IPS-18c (cell line): ENCODE data around the gene PIM3.

ENCODE experiments used
- H3K4me3 ChIP-seq: 2 replicates; pipeline ENCODE4 v1.7.0; 2013; ENCODE audit warnings: low read depth, mild to moderate bottlenecking, low read length, moderate library complexity; ENCODE audit not compliant: insufficient read depth
- H3K9me3 ChIP-seq: one replicate; pipeline ENCODE4 v1.6.1; 2013; ENCODE audit warnings: mild to moderate bottlenecking, low read length, moderate library complexity; ENCODE audit not compliant: control insufficient read depth, insufficient read depth

The PIM3 gene

DNA sequence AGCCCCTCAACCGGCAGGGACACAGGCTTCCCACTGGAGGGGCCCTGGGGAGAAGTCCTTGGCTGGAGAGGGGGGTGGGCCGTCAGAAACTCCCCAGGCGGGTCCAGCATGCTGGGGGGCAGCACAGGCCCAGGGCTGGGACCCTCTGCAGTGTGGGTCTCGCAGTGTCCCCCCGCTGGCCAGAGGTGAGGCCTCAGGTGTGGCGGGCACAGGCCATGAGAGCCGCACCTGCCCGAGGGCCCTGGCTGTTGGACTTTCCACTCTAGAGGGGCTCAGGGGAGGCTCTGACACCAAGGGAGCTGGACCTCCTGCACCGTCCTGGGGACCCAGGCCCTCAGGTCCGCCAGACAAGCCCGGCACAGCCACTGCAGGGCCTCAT, 10.7 kb upstream of the PIM3 start:
- no peak overlapping the region for H3K4me3 ChIP-seq
- H3K9me3 ChIP-seq = peaks cover 2% of the 10 kb centered on the region

DNA sequence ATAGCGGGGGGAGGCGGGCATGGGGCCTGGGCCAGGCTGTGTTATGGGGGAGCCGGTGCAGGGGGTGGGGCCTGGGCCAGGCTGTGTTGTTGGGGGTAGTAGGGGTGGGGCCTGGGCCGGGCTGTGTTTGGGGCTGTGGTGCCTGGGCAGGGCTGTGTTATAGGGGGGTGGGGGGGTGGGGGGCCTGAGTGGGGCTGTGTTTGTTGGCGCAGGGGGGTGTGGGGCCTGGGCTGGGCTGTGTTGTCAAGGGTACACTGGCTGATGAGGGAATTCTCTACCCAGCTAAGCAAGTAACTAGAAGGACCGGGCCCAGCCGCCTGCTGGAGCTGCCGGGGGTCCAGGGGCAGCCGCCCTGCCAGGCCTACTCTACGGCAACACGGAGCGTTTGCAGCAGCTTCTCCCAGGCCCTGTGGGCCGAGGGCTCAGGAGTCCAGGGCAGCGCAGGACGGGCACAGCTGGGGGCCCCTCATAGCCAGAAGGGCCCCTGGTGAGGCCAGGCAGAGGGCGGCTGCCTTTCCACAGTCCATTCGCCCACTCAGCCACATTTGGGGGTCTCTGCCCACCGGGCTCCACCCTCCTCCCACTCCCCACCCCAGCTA, 10.1 kb upstream of the PIM3 start:
- Histone ChIP-seq H3K9me3 (peaks cover 2% of the 10 kb centered on the region), H3K4me3 (no peak overlapping the region)

DNA sequence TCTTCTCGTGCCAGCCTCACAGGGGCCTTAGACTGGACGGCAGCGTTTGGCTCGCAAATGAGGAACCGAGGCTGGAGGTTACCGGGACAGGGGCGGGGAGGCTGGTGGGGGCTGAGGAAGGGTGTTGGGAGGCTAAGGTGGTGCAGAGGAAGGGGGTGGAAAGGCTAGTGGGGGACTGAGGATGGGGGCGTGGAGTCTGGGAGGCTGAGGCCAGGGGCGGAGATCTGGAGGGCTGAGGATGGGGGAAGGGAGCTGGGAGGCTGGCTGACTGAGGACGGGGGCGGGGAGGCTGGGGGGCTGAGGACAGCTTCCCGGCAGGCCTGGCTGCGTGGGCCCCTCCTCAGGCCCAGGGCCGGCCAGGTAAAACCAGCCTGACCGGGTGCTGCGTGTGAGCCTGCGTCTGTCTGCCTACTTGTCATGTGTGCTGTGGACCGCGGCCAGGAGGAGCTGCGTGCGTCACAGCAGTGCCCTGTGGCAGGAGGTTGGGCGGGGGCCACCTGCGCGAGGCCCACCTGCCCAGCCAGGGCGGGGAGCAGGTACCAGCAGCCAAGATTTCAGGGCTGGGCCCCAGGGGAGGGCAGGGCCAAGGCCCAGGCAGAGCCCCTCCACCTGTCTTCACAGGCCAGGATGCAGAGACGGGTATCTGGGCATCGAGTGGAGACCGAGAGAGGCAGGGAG, 9.4 kb upstream of the PIM3 start:
- Histone ChIP-seq H3K9me3 (peaks cover 2% of the 10 kb centered on the region), H3K4me3 (no peak overlapping the region)

DNA sequence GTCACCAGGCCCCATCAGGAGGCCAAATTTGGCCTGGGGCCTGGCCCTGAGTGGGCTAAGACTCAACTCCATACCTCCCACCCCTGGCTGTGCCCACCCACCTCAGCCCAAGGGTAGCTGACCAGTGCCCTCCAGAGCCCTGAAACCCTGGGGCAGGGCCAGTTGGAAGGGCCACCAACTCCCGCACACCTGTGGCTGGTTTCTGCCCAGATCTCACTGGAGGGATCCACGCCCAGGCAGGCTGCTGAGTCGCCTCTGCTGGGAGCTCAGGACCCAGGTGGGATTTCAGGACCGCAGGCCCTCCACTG, 8.9 kb upstream of the PIM3 start:
- H3K9me3 ChIP-seq = peaks cover 2% of the 10 kb centered on the region
- H3K4me3 ChIP-seq = no peak overlapping the region

DNA sequence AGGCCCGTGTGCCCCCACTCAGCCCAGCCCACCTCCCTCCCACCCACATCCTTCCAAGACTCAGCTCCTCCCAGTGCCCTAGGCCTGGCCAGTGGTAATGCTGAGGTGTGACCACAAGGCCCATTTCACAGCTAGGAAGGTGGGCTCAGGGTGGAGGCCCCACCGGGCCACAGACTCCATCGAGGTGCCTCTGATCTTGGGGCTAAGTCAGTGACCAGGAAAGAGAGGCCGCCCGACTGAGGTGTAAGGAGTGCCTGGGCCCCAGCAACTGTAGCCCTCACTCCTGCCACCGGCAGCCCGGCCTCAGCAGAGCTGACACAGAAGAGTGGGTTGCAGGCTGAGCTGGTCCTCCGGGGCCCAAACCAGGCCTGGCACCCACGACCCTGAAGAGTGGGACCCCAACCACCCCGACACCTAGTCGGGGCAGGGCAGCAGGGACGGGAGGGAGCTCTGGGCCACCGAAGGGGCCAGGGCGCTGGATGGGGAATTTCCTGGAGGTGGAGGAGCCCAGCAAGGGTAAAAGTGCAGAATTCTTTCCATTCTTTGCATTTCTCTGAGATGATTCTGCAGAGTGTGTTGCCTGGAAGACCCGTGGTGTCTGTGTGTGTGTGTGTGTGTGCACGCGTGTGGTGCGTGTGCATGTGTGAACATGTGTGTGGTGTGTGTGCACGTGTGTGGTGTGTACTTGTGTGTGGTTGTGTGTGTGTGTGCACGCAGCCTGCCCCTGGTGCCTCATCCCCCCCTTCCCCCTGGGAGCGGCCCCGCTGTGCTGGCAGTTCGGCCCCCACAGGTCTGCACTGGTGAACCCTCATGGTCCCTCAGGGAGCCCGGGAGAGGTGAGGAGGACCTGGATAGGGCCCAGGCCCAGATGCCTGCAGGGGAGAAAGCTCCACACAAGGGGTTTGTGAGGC, 8.3 kb upstream of the PIM3 start:
- H3K9me3 ChIP-seq = peaks cover 2% of the 10 kb centered on the region
- H3K4me3 ChIP-seq = no peak overlapping the region

DNA sequence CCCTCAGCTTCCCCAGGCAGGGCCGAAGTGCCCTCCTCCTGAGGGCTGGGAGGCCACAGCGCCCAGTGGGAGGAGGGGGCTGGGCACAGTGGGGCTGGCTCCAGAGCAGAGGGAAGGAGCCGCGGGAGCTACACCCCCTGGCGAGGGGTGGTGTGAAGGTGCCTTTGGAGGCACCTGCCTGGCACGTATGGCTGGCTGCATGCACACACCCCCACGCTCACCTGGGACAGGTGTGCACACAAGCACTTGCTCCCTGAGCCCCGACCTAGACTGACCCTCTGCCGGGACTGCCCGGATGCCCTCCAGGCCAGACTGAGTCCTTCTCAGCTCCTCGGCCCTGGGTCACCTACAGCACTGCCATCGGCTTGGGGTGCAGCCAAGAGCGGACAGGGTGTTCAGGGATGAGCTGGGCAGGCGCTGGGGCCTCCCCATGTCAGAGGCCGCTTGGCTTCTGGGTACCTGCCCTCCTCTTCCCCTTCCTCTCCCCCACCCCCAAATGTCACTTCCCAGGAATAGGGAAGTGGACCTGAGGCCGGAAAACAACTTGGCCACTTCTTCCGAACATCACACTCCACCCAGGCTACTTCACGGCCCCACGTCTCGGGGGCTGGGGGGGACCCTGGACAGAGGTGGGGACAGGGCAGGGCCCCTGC, 7.4 kb upstream of the PIM3 start:
- H3K9me3 ChIP-seq = peaks cover 2% of the 10 kb centered on the region

DNA sequence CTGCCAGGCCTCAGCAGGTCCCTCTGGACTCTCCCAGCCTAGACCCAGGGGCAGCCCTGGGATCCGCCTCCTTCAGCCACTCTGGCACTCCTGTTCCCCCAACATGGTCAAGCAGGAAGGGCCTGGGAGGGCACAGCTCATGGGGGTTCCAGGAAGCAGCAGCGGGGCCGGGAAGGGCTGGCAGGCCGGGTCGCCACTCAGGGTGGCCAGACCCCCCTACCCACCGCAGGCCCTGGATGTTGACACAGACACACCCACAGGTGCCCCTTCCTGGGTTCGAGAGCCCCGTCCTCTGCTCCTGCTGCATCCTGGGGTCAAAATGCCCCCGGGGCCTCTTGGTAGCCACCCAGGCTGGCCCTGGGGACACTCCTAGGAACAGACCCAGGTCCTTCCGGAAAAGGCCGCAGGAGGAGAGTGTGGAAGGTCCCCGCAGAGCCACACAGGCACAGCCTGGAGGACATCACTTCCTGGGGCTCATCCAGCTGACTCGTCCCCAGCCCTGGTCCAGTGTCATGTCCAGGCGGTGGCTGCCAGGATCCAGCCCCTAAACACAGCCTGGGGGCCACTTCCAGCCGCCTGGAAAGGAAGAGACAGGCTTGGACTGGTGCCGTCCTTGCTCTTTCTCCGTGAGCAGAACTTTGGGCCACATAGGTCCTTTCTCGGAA, 6.8 kb upstream of the PIM3 start:
- H3K9me3 ChIP-seq = peaks cover 2% of the 10 kb centered on the region
- H3K4me3 ChIP-seq = no peak overlapping the region

More for the DNA sequence above, 7.4 kb upstream of the PIM3 start:
- no peak overlapping the region for H3K4me3 ChIP-seq

DNA sequence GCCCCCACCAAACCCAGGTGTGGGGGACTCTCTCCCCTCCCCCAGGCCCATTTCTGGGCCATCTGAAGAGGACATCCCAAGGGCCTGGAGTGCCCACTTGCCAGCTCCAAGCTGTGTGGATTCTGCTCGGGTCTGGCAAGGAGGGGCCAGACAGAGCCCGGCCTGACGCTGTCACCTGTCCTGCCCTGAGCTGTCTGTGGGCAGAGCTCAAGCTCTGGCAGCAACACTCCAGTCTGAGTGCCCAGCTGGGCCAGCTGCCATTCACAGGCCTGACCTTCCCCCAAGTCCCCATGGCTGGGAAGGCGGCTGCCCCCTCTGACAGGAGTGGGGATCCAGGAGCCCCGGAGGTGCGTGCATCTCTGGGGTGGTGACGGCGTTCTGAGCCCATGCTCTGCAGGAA, 6.2 kb upstream of the PIM3 start:
- peaks cover 2% of the 10 kb centered on the region for H3K9me3 ChIP-seq
- H3K4me3 ChIP-seq = no peak overlapping the region

DNA sequence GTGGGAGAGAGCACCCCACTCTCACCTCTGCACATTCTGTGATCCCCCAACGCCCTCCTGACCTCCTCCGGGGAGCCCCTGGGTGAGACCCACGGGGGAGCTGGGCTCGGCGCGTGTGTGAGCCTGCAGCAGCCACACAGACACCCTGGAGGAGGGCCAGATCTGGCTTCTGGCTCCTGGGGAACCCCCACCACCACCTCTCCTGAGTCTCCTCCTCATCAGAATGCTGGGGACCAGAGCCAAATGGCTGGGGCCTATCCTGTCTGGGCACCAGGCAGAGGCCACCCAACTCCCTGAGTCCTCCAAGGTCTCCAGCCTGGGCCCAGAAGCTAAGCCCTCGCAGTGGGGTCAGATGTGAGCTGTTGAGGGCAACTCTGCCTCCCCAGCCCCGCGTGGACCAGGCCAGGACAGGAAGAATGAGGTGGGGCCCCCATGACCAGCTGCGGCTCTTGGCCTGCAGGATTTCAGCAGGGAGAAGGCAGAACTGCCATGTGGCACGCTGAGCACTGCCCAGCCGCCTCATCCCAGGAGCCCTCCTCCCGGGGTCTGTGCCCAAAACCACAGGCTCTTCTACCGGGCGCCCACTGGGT, 5.5 kb upstream of the PIM3 start:
- Histone ChIP-seq H3K4me3 (no peak overlapping the region), H3K9me3 (peaks cover 2% of the 10 kb centered on the region)

DNA sequence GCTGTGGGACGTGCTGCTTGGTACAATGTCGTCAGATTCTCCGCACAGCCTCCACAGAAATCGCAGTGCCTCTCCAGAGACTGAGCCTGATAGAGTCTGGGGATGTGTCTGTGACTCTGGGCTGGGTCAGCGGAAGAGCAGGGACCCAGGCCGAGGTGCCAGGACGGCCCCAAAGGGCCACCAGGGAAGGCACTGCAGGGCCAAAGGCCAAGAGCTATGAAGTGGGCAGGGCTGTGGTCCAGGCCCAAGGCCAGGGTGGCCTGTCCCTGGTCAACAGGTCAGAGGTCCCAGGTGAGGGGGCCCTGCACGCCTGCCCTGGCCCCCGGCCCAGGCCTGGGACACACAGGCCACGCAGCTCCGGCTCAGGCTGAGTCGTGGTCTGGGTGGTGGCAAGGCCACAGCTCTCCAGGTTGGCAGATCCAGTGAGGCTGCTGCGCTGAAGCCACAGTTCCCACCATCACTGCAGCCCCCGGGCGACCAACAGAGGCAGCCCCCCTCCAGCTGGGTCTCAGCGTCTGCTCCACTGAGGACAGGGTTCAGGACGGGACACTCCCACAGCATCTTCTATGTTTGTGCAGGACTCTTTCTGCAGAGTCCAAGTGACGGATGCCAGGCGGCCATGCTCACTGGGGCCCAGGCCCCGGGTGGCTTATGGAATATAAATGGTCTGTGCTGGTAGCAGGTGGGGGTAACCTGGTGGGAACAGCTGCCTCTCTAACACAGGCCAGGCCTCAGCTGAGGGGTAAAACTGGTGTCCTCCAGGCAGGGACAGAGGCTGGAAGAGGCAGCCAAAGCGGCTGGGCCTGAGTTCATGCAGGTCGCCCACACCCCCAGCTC, 4.8 kb upstream of the PIM3 start:
- peaks cover 2% of the 10 kb centered on the region for H3K9me3 ChIP-seq
- H3K4me3 ChIP-seq = no peak overlapping the region

DNA sequence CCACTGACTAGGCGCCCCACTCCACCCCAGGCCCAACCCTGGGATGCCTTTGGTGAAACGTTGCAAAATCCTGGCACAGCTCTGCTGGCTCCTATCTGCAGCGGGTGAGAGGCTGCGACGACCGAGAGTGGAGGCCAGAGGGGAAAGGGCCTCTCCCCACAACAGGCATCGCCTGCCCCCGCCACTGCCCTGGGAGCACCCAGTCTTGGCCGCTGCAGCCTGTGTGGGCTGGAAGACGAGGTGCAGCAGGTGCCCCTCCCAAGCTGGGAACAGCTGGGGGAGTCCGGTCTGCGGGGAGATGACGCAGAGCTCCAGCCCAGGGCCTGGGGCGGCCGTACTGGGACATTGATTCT, 4.2 kb upstream of the PIM3 start:
- Histone ChIP-seq H3K9me3 (peaks cover 2% of the 10 kb centered on the region), H3K4me3 (no peak overlapping the region)

DNA sequence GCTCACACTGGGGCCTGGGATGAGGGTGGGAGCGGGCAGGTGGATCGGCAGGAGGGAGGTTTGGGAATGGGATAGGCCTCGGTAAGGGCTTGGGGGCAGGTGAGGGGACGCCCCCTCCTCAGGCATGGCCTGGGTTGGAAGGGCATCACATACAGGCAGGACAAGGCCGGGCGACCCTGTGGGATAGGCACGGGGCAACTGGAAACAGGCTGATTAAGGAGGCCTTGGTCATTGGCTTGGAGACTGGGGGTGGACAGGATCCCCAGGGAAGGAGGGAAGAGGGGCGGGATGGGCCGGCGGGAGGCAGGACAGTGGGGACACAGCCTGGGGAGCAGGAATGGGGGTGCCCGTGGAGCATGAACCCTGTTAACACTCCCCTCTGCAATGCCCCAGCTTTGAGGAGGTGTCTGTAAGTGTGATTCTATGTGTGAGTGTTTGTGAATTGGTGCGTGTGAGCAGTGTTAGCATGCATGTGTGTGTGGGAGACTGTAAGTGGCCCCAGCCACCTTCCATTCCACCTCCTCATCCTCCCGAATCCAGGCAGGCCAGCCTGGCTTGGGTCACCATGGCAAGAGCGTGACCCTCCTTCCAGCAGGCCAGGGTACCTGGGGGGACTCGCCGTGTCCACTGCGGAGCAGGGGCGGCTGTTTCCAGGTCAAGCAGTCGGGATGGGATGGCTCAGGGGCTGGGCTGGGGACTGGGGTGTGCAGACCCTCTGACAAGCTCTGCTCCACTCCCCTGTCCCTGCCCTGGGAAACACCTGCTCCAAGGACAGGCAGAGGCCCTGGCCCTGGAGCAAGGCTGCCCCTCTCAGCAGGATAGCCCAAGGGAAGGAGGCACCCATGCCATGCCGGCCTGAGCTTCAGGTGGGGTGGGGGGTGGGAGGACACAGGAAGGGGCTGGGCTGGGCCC, 3.4 kb upstream of the PIM3 start:
- no peak overlapping the region for H3K4me3 ChIP-seq

DNA sequence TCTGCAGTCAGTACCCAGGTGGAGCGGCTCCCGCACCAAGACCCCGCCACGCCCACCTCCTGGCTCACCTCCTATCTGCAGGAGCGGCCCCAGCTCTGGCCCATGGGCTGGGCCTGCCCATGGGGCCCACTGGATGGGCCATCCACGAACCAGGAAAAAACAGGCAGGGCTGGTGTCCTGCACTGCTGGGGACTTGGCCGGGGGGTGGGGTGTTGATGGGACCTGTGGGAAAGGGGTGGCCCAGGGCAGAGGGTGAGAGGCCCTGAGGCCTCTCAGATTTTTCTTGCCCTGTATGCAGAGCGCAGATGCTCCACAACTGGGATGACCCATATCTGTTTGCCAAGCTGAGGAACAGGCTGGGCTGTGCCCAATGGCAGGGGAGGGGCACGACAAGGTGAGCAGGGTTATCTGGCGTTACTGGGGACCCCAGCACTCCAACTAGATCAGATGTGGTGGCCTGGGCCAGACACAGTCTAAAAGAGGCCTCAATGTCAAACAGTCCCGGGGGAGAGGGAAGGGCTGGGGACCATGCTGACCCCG, 2.7 kb upstream of the PIM3 start:
- Histone ChIP-seq H3K9me3 (peaks cover 1% of the 10 kb centered on the region), H3K4me3 (no peak overlapping the region)

More for the DNA sequence above, 3.4 kb upstream of the PIM3 start:
- H3K9me3 ChIP-seq = peaks cover 2% of the 10 kb centered on the region

DNA sequence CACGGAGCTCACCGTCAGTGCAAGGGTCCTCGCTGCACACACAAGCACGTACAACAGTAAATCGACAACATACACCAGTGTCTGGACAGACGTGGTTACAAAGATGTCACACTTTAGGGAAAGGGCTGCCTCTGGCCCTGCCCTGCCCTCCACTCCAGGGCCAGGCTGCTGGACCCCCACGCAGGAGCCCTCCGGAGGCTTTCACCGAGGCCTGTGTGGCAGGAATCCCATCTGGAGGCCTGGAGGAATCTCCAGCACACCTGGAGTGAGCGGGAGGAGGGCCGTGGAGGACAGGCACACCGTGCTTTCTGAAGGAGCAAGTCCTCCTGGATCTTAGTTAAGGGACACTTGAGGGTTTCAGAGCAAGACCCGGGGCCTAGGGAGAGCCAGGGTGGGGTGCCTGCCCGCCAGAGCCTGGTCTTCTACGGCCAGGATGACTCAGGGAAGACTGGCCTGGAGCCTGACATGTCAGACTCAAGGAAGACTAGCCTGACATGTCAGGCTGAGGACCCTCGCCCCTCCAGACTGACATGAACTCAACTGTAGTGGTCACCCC, 2.1 kb upstream of the PIM3 start:
- no peaks in the 10 kb centered on the region for H3K9me3 ChIP-seq
- H3K4me3 ChIP-seq = no peak overlapping the region
